Activated CD4-positive, alpha-beta T cell treated with anti-CD3 and anti-CD28 coated beads, Interleukin-2, amount 50 U/mL, for 4 hours (primary cell): Measurements from ENCODE around the gene PAX6.
"Not testable (repeated sequence)": the region's sequence is repeated elsewhere in the genome, so short reads cannot be mapped to it uniquely, and the experiment has no call there.

Experiments used
- DNase-seq, 2 experiments: peaks; one replicate each; pipeline ENCODE4 v3.0.0-alpha.2; 2020

PAX6 gene

DNA sequence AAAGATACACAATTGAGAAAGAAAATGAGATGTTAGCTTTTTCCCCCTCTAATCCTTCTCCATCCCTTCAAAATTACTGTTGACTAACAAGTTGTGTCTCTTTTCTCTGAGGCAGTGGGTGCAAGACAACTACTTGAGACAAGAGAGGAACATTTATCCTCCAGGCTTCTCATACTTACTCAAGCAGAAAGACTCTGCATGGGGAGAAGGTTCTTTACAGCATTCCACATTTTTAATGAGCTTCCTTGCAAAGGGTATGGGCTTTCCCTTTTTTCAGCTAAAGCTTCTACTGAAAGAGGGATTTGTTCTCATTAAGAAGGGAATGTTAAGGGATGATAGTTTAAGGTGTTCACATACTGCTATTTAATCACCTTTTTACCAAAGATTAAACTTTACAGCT lies 47.8 kb downstream of the PAX6 start:
- DNase-seq = no peak

- no peak for DNase-seq
Observed at GRCh38 chr11:31761636-31762035, 49.5 kb downstream of the PAX6 start.

- no peak for DNase-seq
Observed at GRCh38 chr11:31757260-31757835, 53.8 kb downstream of the PAX6 start.

GRCh38 chr11:31747581-31747980 lies 63.5 kb downstream of the PAX6 start:
- DNase-seq = no peak

GRCh38 chr11:31740731-31741368 lies 70.3 kb downstream of the PAX6 start:
- not testable (repeated sequence) for DNase-seq

DNA sequence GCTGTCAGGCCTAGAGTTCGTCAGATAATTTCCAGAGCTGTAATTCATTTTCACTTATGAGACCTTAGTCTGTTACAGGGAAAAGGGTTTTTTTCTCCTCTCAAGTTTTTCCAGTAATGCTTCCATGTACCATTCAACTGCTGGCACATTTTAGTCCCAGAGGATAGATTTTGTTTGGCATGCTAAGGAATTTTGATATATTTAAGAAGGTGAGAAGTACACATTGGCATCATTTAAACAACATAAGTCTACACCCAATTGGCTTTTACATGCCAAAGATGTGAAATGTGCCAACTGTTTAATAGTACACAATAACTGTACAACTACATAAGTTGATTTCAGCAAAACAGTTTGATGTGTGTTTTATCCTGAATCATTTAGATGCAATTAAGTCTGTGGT lies 71.0 kb downstream of the PAX6 start:
- DNase-seq = no peak
